Thoracic aorta (tissue), 2 donors: Measurements from ENCODE around the gene GRAP2. TPM values are rescaled to one million over a fixed set of nuclear protein-coding genes. Genes with fewer than 3 reads are reported as not detected.

Experiments
- ATAC-seq: fragments of 150-250 bp; one replicate; pipeline ENCODE4 v1.8.0; 2017; ENCODE audit warnings: low read depth; ENCODE audit not compliant: insufficient number of reproducible peaks, low FRiP score
- DNase-seq: peaks from one replicate; pipeline ENCODE4 v3.0.0-alpha.2; 2020; ENCODE audit warnings: low spot score
- H3K27ac ChIP-seq, 2 donors: fragments of 200-600 bp; sonication (generic); 1 replicate in 1 of 2; 2 replicates in 1 of 2; pipeline ENCODE4 v1.5.1; 2016; ENCODE audit warnings: mild to moderate bottlenecking in 2 of 2, moderate library complexity in 2 of 2
- H3K27me3 ChIP-seq: fragments of 200-600 bp; sonication (generic); replicated peaks from 2 replicates; pipeline ENCODE4 v1.6.0; 2016; ENCODE audit warnings: mild to moderate bottlenecking; ENCODE audit not compliant: insufficient read depth
- H3K36me3 ChIP-seq: fragments of 200-600 bp; sonication (generic); one replicate; pipeline ENCODE4 v1.5.1; 2016
- H3K4me1 ChIP-seq, 2 donors: fragments of 200-600 bp; sonication (generic); 1 replicate in 1 of 2; 2 replicates in 1 of 2; pipeline versions ENCODE4 v1.5.1 to v1.6.0; 2016; ENCODE audit warnings: low read depth in 2 of 2, mild to moderate bottlenecking in 1 of 2; ENCODE audit not compliant: control insufficient read depth in 1 of 2
- H3K4me3 ChIP-seq: fragments of 200-600 bp; sonication (generic); 2 replicates; pipeline ENCODE4 v1.5.1; 2016; ENCODE audit warnings: mild to moderate bottlenecking
- H3K9me3 ChIP-seq: fragments of 200-600 bp; sonication (generic); 2 replicates; pipeline ENCODE4 v1.5.1; 2016
- total RNA-seq, 2 donors: library from RNA; depleted of rRNA; stranded (reverse); fragments of >200 nt; gene quantifications; one replicate each; pipeline versions ENCODE4 v1.1.0 to v1.2.3, GENCODE V29; 2016
- TF ChIP-seq, protein P1 (sequence below): fragments of 200-600 bp; sonication (generic); IDR thresholded peaks from one replicate; pipeline ENCODE4 v1.5.1; 2019; ENCODE audit warnings: antibody characterized with exemption

Gene GRAP2
- total RNA-seq, 2 donors from 2014 or later = 1.8 TPM

DNA sequence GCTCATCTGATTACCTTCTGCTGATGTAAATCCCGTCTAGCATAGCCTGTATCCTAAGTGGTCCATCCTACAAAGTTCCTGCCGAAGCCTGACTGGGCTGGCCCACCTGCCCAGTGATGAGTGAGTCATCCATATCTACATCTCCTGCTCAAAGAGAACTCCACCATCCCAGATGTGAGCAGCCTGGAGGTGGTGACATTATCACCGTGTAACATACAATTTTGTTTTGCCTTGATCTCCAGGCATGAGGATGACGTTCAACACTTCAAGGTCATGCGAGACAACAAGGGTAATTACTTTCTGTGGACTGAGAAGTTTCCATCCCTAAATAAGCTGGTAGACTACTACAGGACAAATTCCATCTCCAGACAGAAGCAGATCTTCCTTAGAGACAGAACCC is 64.9 kb downstream of the GRAP2 start:
- DNase-seq (no peak), ATAC-seq (no peak)
- no peaks in the 10 kb centered on the region for H3K4me1 ChIP-seq
- TF ChIP-seq, protein P1, sequence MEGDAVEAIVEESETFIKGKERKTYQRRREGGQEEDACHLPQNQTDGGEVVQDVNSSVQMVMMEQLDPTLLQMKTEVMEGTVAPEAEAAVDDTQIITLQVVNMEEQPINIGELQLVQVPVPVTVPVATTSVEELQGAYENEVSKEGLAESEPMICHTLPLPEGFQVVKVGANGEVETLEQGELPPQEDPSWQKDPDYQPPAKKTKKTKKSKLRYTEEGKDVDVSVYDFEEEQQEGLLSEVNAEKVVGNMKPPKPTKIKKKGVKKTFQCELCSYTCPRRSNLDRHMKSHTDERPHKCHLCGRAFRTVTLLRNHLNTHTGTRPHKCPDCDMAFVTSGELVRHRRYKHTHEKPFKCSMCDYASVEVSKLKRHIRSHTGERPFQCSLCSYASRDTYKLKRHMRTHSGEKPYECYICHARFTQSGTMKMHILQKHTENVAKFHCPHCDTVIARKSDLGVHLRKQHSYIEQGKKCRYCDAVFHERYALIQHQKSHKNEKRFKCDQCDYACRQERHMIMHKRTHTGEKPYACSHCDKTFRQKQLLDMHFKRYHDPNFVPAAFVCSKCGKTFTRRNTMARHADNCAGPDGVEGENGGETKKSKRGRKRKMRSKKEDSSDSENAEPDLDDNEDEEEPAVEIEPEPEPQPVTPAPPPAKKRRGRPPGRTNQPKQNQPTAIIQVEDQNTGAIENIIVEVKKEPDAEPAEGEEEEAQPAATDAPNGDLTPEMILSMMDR = no peak
- no peaks in the 10 kb centered on the region for H3K36me3 ChIP-seq
- H3K9me3 ChIP-seq = no peaks in the 10 kb centered on the region
- H3K27ac ChIP-seq = no peak overlapping the region
- H3K4me3 ChIP-seq = no peak overlapping the region
- no peaks in the 10 kb centered on the region for H3K27me3 ChIP-seq

DNA sequence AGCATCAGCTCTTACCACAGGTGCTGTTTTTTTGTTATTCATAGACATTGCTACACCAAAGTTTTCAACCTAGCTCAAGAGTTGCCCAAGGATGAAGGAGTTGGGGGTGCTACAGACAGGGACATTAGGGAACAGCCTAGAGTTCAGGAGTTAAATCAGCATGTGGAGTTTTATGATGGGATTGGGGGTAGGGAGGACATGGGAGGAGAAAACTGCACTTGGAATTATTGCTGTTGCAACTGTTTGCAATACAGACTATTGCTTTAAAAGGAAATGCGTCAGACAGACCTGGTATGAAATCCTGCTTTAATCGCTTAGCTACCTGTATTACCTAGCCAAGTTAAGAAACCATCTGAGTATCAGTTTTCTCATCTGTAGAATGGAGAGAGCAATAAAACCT is 65.6 kb downstream of the GRAP2 start:
- DNase-seq = no peak

DNA sequence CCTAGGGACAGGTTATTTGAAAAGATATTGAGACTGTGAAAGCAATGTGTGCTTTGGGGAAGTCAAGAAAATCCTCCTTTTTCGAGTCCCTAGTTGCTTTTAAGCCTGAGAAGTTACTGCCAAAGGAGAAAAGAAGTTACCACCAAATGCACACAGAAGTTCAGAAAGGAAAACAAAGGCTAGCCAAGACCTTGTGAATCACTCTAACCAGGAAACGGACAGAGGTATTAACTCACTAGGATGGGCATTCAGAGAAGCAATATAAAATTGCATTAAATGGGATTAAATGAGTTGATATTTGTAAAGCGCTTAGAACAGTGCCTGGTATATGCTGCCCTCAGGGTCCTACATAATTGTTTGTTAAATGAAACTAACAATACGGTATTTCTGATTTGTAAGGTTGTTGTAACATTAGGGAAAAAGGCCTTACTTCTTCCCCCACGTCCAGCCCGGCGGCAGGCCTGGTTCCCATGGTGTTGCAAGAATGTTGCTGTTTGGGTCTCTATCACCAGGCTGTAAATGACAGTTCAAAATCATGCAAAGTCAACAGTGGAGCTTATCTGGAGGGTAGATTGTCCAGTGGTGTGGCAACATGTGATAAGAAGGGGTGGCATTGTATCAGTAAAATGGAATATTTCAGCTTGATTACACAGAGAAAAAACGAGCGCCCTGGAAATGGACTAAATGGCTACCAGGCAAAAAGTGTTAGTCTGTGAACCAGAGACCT is 66.4 kb downstream of the GRAP2 start:
- Histone ChIP-seq H3K4me1 (no peaks in the 10 kb centered on the region), H3K9me3 (no peaks in the 10 kb centered on the region), H3K27me3 (no peaks in the 10 kb centered on the region), H3K27ac (no peak overlapping the region), H3K36me3 (no peaks in the 10 kb centered on the region), H3K4me3 (no peak overlapping the region)
- ATAC-seq (no peak), DNase-seq (no peak)
- TF ChIP-seq, protein P1 = no peak

More for the DNA sequence above, 65.6 kb downstream of the GRAP2 start:
- Histone ChIP-seq H3K27ac (no peak overlapping the region), H3K4me1 (no peaks in the 10 kb centered on the region), H3K9me3 (no peaks in the 10 kb centered on the region), H3K4me3 (no peak overlapping the region), H3K27me3 (no peaks in the 10 kb centered on the region), H3K36me3 (no peaks in the 10 kb centered on the region)
- TF ChIP-seq, protein P1 = no peak
- no peak for ATAC-seq

DNA sequence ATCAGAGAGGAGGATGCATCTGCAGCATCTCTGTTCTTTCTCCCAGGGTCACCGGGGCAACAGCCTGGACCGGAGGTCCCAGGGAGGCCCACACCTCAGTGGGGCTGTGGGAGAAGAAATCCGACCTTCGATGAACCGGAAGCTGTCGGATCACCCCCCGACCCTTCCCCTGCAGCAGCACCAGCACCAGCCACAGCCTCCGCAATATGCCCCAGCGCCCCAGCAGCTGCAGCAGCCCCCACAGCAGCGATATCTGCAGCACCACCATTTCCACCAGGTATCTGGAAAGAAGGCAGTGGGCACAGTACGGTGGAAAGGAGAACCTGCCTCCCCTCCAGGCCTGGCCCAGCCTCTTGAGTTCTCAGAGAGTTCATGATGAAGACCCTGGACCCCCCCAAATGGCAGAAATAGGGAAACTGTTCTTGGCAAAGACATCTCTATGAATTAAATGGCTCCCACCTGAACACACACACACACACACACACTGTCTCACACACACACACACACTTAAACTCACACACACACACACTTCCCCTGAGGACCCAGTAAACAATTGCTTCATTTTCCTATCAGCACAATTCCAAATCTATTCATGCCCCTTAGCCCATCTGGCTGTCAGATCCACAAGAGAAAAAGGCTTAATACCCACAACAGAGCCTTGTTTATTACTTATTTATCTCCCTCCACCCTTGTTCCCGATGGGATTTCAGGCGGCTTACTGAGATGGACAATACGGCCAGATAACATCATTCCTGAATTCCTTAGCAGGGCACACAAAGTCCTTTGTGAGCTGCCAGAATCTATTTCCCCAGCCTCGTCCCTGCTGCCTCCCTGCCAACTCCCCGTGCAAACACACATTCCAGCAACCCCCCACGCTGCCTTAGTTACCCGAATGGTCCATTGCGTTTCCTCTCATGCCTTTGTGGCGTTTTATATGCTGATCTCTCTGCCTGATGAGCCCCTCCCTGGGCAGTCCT is 67.4 kb downstream of the GRAP2 start:
- Histone ChIP-seq H3K27ac (no peak overlapping the region), H3K9me3 (no peaks in the 10 kb centered on the region), H3K4me1 (no peaks in the 10 kb centered on the region), H3K27me3 (no peaks in the 10 kb centered on the region), H3K4me3 (no peak overlapping the region), H3K36me3 (no peaks in the 10 kb centered on the region)
- DNase-seq = no peak
- no peak for ATAC-seq
- TF ChIP-seq, protein P1 = no peak

DNA sequence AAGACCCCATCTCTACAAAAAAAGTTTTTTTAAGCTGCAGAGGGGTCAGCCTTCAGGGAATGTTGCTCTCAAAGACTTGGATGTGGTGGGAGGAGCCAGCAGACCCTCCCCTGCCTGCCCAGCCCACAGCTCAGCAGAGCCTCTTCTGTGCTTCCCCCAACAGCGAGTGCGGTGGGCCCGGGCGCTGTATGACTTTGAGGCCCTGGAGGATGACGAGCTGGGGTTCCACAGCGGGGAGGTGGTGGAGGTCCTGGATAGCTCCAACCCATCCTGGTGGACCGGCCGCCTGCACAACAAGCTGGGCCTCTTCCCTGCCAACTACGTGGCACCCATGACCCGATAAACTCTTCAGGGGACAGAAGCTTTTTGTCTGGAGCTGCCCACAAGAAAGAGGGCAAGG is 69.9 kb downstream of the GRAP2 start:
- TF ChIP-seq, protein P1 = no peak
- no peak for ATAC-seq
- Histone ChIP-seq H3K27me3 (no peaks in the 10 kb centered on the region), H3K27ac (no peak overlapping the region), H3K36me3 (no peaks in the 10 kb centered on the region), H3K4me1 (no peaks in the 10 kb centered on the region), H3K4me3 (no peak overlapping the region), H3K9me3 (no peaks in the 10 kb centered on the region)
- no peak for DNase-seq
